ENCODE data around the gene CACNA1D.

Gene CACNA1D

DNA sequence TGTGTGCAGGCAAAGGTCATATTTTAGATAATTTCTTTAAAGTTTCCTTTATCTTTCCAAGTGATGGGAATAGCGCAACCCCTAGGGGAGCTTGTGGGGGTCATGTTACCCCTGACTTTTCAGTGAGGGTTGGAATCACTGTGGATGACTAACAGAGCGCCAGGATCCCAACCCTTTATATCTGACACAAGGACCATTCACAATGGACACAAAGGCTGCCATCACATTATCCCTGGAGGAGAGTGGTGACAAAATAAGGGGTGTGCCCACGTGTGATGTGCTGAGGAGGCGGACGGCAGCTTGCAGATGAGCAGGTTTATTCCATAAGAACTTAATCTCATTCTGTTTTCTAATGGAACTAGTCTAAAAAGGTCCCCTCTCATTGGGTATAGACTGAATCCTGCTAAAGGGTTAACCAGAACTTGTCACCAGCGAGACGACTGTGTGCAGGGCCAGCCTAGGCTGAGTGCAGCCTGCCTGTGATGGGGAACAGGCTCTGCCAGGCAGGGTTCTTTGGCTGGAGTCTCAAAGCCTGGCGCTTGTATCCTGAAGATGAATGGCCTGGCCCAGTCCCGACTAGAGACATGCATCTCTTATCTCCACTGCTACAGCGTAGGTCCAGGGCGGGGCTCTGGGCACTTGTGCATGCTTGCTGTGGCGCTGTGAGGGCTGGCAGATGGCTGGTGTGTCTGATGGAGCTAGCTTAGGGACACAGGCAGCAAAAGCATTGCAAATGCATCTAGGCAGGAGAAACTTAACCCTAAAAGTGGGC lies 301.6 kb downstream of the CACNA1D start:
- no peak for DNase-seq

DNA sequence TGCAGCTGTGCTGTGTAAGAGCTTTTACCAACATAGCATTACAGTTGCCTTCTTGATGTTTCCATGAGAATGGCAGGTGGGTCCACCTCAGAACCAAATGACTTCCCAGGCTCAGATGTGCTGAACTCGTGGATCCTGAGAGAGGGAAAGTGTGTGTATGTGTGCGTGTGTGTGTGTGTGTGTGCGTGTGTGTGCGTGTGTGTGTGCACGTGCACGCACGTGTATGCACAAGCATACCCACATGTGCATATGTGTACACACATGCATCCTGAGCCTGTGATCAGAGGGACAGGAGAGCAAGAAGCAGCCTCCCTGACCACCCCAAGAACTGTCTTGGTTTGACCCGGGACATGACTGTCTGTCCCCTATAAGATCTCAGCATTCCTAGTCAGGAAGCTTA lies 303.7 kb downstream of the CACNA1D start:
- no peak for DNase-seq

DNA sequence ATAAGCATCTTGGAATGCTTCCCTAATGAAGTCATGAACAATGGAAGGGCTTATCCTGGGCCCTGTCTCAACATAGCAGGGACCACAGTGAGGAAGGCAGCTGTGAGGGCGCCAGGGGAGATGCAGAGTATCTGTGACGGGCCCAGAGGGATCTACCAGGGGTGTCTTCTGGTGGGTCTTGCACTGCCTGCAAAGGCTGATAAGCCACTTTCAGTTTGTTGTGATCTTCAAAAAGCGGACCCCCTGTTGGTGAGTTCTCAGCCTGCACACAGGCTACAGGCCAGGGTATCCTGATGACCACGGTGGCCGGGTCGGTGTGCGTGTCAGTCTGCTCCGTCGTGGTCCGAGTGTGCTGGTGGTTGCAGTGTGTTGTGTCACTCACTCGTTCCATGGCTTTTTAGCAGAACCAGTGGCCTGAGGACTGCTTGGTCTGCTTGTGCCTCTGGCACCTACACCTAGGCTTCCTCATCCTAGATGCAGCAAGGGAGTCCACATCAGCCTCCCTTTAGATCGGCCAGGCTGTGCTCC lies 305.0 kb downstream of the CACNA1D start:
- DNase-seq = no peak

DNA sequence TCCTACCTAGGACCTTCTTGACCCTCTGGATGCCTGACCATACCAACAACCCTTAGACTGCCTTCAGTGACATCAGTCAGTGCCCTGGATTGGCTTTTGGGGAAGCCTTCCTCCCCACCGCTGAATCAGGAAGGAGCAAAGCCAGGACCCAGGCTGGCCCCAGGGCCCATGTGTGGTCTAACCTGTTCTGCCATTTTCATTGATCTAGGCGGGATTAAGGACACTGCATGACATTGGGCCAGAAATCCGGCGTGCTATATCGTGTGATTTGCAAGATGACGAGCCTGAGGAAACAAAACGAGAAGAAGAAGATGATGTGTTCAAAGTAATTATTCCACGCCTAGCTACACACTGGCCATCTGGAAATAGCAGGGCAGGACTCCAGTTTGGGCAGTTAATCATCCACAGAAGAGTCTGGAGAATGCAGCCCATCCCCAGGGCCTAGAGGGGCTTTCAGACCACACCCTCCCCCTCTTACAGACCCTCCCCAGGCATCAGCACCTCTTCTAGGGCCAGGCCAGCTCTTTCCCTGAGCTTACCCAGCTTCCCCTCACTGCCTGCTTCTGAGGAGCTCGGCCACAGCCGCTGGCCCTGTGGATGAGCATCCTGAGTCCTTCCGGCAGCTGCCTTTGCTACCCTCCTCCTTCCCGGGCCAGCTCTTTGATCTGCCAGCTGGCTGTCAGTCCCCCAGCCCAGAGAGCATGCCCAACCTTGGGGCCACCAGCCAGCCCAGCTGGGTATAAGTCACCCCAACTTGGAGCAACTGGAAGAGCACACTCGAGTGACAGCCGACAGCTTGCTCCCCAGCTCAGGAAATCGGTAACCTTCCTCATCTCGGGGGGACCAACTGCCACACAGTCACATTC lies 305.9 kb downstream of the CACNA1D start:
- no peak for DNase-seq

DNA sequence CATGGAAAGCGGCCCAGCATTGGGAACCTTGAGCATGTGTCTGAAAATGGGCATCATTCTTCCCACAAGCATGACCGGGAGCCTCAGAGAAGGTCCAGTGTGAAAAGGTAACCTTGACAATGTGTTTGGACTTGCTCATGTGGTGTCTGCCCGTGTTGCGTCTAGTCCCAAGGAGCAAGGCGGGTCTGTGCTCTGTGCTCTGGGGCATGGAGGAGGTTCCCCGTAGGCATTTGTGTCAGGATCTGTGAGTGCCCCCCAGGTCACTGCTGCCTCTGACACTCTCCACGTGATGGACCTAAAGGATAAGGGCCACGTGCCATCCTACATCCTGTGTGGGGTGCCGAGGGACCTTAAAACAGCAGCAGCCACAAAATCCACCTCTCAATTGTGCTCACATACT lies 306.9 kb downstream of the CACNA1D start:
- DNase-seq = no peak

DNA sequence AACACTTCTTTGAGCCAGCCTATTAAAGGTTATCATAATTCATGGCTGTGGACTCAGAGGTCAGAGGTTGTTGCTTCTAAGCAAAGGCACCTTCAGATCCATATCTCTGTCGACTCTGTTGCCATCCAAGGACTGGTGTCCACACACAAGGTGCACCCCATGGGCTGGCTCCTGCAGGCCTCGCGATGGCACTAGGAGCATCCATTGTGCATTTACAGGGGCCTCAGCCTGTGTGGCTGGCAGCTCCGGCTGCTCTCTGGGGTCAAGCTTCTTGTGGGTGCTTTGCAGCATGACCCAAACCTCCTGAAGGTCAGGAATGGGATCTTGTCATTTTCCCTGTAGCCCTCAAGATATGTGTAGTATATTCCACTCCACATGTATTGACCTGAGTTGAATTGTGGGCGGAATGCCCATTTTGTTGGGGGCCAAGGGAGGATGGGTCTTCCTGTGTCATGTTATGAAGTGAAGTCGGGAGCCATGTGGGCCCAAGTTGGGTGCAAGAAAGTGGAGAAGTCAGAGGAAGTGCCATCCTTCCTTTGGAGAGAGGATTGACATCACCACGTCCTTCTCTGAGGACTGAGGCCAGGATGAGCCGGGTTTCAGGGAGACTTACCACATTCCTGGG lies 308.0 kb downstream of the CACNA1D start:
- no peak for DNase-seq

DNA sequence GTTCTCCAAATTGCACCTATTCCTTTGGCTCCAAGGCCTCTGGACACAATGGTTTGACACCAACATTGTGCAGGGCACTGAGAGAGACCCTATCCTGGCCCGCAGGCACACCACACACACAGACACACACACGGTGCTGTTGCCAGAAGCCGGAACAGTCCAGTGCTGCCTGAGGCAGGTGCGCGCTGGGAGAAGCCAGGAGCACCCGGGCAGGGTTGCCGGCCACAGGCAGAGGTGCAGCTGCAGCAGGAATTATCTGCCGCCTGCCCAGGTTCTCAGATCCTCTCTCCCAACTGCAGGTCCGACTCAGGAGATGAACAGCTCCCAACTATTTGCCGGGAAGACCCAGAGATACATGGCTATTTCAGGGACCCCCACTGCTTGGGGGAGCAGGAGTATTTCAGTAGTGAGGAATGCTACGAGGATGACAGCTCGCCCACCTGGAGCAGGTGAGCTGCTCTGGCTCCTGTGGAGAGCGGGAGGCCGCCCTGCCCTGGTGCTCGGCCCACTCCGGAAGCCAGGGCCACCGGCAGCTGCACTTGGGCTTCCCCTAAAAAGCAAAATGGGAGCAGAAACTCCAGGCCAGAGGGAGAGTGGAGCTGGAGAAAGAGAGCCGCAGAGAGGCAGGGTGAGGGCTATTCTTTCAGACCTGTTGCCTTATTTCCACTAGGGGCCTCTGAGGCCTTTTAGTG lies 308.9 kb downstream of the CACNA1D start:
- DNase-seq = no peak

DNA sequence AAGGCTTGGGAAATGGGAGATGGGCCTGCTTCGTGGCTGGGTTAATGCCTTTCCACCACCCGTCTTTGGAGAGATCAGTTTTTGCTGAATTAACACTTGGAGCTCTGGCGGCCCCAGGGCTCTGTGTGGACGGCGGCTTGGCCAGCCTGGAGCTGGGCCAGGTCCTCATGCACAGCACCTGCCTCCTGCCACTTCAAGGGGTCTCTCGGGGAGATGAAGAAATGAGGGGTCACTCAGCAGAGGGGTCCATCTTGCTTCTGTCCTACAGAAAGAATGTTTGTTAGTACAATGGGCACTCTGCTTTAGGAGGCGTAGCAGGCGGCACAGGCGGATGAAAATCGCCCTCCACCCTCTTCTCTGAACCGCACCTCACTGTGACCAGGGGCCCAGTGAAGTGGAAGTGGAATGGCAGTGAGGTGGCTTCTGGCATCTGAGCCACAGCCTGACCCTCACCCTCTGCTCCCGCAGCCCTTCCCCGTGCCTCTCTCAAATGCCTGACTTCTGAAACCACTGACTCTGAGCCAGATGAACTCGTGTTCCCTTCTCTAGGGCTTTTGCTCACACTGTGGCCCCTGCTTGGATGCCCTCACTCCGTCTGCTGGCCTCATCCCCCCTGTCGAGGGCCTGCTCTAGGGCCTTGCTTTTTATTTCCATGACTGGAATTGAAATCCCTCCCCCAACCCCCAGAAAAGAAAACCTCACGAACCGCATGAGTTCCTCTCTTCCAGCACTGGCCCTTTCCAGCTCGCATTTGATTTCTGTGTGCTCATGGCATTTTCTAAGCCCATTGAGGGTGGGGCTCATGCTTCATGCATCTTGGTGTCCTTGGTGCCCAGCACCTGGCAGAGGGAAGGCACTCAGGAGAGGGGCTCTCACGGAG lies 309.6 kb downstream of the CACNA1D start:
- no peak for DNase-seq

DNA sequence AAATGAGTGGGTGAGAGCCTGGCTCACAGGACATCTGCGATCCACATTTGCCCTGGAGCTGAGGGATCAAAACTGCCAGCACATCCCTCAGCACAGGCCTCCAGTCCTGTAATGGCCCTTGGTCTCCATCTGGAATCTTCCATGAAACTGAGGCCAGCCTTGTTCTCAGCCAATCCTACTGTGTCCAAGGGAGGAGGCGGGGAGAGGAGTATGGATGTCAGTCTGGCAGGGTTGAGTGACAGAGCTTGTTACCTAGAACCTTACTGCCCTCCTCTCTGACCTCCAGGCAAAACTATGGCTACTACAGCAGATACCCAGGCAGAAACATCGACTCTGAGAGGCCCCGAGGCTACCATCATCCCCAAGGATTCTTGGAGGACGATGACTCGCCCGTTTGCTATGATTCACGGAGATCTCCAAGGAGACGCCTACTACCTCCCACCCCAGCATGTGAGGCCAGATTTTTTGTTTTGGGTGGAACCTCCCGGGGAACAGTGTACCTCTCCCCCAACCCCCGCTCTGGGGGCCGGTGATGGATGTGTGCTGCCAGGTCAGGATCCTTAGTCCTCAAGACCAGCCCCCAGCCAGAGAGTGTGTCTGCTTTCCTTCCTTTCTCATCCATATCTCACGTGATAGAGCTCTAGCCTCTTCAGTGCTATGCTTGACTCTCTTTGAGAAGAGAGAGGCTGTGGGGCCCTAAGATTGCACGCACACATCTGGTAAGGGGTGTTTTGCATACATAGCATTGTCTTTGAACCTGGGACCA lies 310.5 kb downstream of the CACNA1D start:
- DNase-seq = no peak

DNA sequence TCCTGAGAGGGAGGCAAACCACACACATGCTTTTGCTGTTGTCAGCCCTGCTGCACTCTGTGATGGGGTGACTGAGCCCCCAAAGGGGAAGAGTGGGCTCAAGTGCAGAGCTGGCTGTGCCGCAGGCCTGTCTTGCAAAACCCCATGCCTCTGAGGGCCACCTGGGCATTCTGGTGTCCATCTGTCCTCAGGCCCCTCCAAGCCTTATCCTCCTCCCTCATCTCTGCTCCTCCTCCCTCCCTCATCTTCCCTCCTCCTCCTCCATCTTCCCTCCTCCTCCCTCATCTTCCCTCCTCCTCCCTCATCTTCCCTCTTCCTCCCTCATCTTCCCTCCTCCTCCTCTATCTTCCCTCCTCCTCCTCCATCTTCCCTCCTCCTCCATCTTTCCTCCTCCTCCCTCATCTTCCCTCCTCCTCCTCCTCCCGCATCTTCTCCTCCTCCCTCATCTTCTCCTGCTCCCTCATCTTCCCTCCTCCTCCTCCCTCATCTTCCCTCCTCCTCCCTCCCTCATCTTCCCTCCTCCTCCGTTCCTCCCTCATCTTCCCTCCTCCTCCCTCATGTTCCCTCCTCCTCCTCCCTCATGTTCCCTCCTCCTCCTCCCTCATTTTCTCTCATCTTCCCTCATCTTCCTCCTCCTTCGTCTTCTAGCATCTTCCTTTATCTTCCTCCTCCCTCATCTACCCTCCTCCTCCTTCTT lies 311.2 kb downstream of the CACNA1D start:
- no peak for DNase-seq

DNA sequence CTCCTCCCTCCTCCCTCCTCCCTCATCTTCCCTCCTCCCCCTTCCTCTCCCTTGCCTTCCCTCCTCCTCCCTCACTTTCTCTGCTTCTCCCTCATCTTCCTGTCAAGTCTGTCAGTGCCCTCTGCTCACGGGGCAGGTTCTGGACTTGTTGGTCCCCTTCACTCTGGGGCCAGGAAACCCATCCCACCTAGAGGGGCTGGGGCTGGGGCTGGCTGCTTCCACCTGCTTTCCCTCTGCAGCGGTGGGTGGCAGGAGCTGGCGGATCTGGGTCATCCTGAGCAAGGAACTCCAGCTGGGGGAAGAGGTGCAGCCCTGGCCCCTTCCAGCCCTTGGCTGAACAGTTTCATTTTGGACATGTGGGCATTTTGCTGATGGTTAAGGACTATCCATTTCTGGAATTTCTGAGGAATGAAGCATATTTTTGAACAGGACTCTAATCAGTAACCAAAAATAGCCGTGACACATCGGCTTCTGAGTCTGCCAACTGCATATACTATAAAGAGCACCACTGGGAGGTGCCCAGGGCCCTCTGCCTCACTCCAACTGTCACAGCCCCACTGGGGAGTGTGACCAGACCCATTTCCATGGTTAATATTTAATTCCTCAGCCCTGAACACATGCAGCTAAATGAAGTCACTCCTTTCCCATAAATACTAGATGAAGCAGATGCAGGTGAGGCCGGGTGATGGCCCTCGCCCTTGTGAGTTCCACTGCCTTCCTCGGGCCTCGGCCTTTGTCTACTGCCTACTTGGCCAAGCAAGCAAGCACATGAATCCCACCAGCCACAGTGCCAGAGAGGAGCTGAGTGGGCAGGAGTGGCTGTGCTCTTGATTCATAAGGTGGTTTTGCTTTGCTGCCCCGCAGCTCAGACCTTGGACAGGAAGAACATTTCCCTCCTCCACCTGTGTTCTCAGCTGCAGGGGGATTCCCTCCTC lies 312.0 kb downstream of the CACNA1D start:
- DNase-seq = no peak

DNA sequence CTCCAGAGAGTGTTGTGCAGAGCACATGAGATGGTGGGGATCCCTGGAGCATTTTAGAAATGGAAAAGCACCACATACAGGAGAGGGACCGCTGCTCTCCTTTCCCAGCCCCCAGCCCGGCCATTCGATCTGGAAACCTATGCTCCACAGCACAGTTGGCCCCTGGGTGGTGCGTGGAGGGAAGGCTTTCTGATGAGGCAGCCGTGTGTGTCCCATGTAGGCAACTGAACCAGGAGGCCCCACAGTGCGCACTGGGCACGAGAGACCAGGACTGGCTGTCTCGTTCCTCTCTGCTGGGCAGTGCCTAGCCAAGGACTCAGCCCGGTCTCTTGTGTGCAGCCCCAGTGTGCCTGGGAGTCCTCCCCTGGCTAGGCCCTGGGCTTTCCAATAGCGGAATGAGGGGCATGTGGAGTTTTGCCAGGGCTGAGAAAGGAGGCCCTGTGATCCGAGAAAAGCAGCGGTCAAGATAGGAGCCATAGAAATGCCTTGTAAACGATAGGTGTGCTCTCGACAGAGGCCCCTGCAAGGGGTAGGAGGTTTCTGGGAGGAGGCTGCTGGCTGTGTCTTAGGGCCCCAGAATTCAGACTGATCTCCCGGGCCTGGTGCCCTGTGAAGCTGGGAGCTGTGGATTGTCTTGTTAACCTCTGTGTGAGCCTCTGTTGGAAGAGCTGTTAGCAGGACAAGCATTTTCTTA lies 312.9 kb downstream of the CACNA1D start:
- DNase-seq = no peak

DNA sequence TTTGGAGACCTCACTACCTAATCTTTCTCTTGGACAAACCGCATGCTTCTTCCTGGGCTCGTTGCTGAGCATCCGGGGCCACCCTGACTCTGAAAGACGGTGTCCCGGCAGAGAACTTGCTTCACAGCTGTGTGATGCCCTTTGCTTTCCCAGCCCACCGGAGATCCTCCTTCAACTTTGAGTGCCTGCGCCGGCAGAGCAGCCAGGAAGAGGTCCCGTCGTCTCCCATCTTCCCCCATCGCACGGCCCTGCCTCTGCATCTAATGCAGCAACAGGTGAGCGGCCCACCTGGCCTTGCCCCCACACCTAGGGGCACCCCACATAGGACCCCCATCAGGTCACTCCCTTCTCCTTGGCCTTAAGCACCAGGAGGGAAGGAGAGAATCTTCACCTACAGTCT lies 314.1 kb downstream of the CACNA1D start:
- DNase-seq = no peak

DNA sequence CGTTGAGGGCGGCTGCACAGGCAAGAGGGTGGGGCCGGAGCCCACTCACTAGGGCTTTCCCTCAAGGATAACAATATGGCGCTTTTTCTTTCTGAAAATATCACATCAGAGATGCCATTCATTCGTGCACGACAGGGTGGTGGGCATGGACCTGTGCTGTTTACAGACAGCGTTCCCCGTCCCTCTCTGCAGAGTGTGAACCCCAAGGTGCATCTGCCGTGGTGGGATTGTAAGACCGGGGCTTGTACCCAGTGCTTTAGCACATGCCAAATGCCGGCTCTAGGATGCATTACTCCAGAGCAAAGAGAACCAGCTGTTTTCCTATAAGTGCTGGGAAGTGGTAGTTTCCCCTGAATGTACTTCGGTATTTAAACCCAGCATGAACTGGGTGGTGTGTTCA lies 314.9 kb downstream of the CACNA1D start:
- DNase-seq = no peak

DNA sequence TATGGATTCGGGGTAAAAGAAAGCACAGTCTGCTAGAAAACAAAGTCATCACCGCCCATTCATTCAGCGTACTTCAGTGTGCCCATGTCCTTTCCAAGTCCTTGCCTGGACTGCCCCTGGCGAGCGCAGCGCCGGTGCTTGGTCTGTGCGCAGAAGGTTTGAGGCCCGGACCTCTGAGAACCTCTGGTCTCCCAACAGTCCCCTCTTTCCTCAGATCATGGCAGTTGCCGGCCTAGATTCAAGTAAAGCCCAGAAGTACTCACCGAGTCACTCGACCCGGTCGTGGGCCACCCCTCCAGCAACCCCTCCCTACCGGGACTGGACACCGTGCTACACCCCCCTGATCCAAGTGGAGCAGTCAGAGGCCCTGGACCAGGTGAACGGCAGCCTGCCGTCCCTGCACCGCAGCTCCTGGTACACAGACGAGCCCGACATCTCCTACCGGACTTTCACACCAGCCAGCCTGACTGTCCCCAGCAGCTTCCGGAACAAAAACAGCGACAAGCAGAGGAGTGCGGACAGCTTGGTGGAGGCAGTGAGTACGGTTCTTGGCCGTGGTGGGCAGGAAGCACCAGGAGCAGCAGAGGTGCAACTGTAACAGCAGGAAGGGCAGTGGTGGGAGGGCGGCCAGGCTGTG lies 315.5 kb downstream of the CACNA1D start:
- no peak for DNase-seq

DNA sequence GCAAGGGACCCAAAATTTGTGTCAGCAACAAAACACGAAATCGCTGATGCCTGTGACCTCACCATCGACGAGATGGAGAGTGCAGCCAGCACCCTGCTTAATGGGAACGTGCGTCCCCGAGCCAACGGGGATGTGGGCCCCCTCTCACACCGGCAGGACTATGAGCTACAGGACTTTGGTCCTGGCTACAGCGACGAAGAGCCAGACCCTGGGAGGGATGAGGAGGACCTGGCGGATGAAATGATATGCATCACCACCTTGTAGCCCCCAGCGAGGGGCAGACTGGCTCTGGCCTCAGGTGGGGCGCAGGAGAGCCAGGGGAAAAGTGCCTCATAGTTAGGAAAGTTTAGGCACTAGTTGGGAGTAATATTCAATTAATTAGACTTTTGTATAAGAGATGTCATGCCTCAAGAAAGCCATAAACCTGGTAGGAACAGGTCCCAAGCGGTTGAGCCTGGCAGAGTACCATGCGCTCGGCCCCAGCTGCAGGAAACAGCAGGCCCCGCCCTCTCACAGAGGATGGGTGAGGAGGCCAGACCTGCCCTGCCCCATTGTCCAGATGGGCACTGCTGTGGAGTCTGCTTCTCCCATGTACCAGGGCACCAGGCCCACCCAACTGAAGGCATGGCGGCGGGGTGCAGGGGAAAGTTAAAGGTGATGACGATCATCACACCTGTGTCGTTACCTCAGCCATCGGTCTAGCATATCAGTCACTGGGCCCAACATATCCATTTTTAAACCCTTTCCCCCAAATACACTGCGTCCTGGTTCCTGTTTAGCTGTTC lies 316.9 kb downstream of the CACNA1D start:
- no peak for DNase-seq

DNA sequence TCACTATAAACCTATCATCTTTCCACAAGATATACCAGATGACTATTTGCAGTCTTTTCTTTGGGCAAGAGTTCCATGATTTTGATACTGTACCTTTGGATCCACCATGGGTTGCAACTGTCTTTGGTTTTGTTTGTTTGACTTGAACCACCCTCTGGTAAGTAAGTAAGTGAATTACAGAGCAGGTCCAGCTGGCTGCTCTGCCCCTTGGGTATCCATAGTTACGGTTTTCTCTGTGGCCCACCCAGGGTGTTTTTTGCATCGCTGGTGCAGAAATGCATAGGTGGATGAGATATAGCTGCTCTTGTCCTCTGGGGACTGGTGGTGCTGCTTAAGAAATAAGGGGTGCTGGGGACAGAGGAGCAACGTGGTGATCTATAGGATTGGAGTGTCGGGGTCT lies 318.0 kb downstream of the CACNA1D start:
- no peak for DNase-seq
